Transverse colon (tissue), 4 donors: ENCODE measurements around the gene CYRIA. TPM values are rescaled to one million over a fixed set of nuclear protein-coding genes. Genes with fewer than 3 reads are reported as not detected.

Experiments used
- DNase-seq: peaks from one replicate; pipeline ENCODE4 v3.0.0-alpha.2; 2019
- H3K27ac ChIP-seq, 4 donors: fragments of 200-600 bp; sonication (generic); 2 replicates each; pipeline ENCODE4 v1.5.1; 2016 to 2018; ENCODE audit warnings: inconsistent platforms in 4 of 4
- H3K27me3 ChIP-seq: fragments of 200-600 bp; sonication (generic); 2 replicates; pipeline ENCODE4 v1.5.1; 2017; ENCODE audit warnings: inconsistent platforms
- H3K36me3 ChIP-seq, 4 donors: fragments of 200-600 bp; sonication (generic); 2 replicates each; pipeline ENCODE4 v1.5.1; 2017 to 2019; ENCODE audit warnings: inconsistent platforms in 4 of 4
- H3K4me1 ChIP-seq, 4 donors: fragments of 200-600 bp; sonication (generic); 2 replicates each; pipeline ENCODE4 v1.5.1; 2017 to 2020; ENCODE audit warnings: inconsistent platforms in 4 of 4
- H3K4me3 ChIP-seq, 4 donors: fragments of 200-600 bp; sonication (generic); 1 replicate in 1 of 4; 2 replicates in 3 of 4; pipeline versions ENCODE4 v1.5.1 to v1.6.1; 2017 to 2019; ENCODE audit warnings: inconsistent platforms in 4 of 4
- H3K9me3 ChIP-seq, 2 donors: fragments of 200-600 bp; sonication (generic); 2 replicates each; pipeline ENCODE4 v1.5.1; 2017 to 2019; ENCODE audit warnings: inconsistent platforms in 2 of 2
- CTCF ChIP-seq, 5 experiments: fragments of 200-600 bp in 3 of 5; fragments of 450-650 bp in 2 of 5; sonication (generic) in 3 of 5; IDR thresholded peaks; 1 replicate in 2 of 5; 2 replicates in 3 of 5; pipeline ENCODE4 v1.5.1; 2016 to 2017; ENCODE audit warnings: antibody characterized with exemption in 5 of 5, inconsistent platforms in 3 of 5, mild to moderate bottlenecking in 2 of 5, moderate library complexity in 1 of 5
- EP300 ChIP-seq: sonication (generic); formaldehyde crosslinking; IDR thresholded peaks from one replicate; pipeline ENCODE4 v1.6.1; 2017; ENCODE audit warnings: antibody characterized with exemption, low read depth
- POLR2A ChIP-seq: fragments of 450-650 bp; IDR thresholded peaks from one replicate; pipeline ENCODE4 v1.6.1; 2016; ENCODE audit warnings: antibody characterized with exemption, mild to moderate bottlenecking, moderate library complexity
- POLR2AphosphoS5 ChIP-seq, 3 donors: sonication (generic); formaldehyde crosslinking; IDR thresholded peaks; one replicate each; pipeline ENCODE4 v1.6.1; 2016; ENCODE audit warnings: antibody characterized with exemption in 3 of 3
- WGBS, 2 donors: methylation state at CpG; one replicate each; pipeline ENCODE4 v1.1.5; 2018; ENCODE audit warnings: low coverage in 1 of 2; 5-methylcytosine and 5-hydroxymethylcytosine counted together
- in situ Hi-C, 4 donors: fragments of 200-750 bp; cut with MboI; loops; one replicate each; pipeline versions ENCODE4 v1.15.0 to v1.15.1; 2017; ENCODE audit warnings: low sequenced_read_pairs in 3 of 4, low pct_ligation_motif_present in 1 of 4, low pct_unique_long_range_greater_than_20kb in 1 of 4
- intact Hi-C: fragments of 100-400 bp; cut with DNase I; formaldehyde crosslinking; loops from one replicate; pipeline ENCODE4 v1.15.1; 2023; ENCODE audit warnings: low total_unique reads
- total RNA-seq, 4 donors: library from RNA; depleted of rRNA; stranded (reverse); fragments of >200 nt; gene quantifications; one replicate each; pipeline ENCODE4 v1.1.0, GENCODE V29; 2016

The CYRIA gene
- total RNA-seq, 4 donors from 2014 or later, result 0.20 to 8.4 (median 2.6) TPM

- no peak for DNase-seq
- TF ChIP-seq CTCF (IDR thresholded peaks at IDR 0.05), result no peak
- Histone ChIP-seq H3K27ac (peak overlapping the region; percentile 58 to 70 (median 64)), H3K4me1 (peaks cover 0 to 41% (median 10%) of the 10 kb centered on the region in 4 donors), H3K9me3 (no peaks in the 10 kb centered on the region), H3K36me3 (no peaks in the 10 kb centered on the region), H3K27me3 (no peaks in the 10 kb centered on the region), H3K4me3 (no peak overlapping the region)
- intact Hi-C loops (loop anchor here (5.0 kb wide), 1 partner anchor 122 kb away; no protein-coding TSS in a partner anchor), in situ Hi-C loops (loop anchor here in 1 of 4 donors (10.0 kb wide), 1 partner anchor 129 kb away; no protein-coding TSS in a partner anchor)
- WGBS, 2 donors, result 80 to 88% methylated on average over 2 of the region's 2 CpGs
Observed at GRCh38 chr2:16625759-16626158, 39.9 kb downstream of the CYRIA start.

- no peak overlapping the region for H3K4me3 ChIP-seq
- in situ Hi-C loops, result loop anchor here in 1 of 4 donors (10.0 kb wide), 1 partner anchor 130 kb away; no protein-coding TSS in a partner anchor
- TF ChIP-seq POLR2A, result no peak
- no peak for TF ChIP-seq CTCF (IDR thresholded peaks at IDR 0.05)
- no peak for TF ChIP-seq POLR2AphosphoS5 (IDR thresholded peaks at IDR 0.05)
- no peak for TF ChIP-seq EP300
- no peaks in the 10 kb centered on the region for H3K36me3 ChIP-seq
- WGBS, 2 donors, result 50 to 59% methylated on average over 3 to 5 of the region's 5 CpGs
- peaks cover 0 to 41% (median 10%) of the 10 kb centered on the region in 4 donors for H3K4me1 ChIP-seq
- DNase-seq, result peak; percentile 26
- peak overlapping the region; percentile 58 to 70 (median 64) for H3K27ac ChIP-seq
- no peaks in the 10 kb centered on the region for H3K9me3 ChIP-seq
- intact Hi-C loops, result loop anchor here (5.0 kb wide), 1 partner anchor 122 kb away; no protein-coding TSS in a partner anchor
- H3K27me3 ChIP-seq, result no peaks in the 10 kb centered on the region
Observed at GRCh38 chr2:16625201-16625729, 40.4 kb downstream of the CYRIA start.

GRCh38 chr2:16624436-16624780 lies 41.2 kb downstream of the CYRIA start:
- no peaks in the 10 kb centered on the region for H3K9me3 ChIP-seq
- intact Hi-C loops, result no loop called here
- H3K27ac ChIP-seq, result peak overlapping the region in 1 of 4 donors; percentile 58
- H3K4me3 ChIP-seq, result no peak overlapping the region
- in situ Hi-C loops, result loop anchor here in 3 of 4 donors (10.0 to 25.0 kb wide), 2 partner anchors 130 to 987 kb away; no protein-coding TSS in a partner anchor
- peaks cover 0 to 41% (median 10%) of the 10 kb centered on the region in 4 donors for H3K4me1 ChIP-seq
- no peak for DNase-seq
- WGBS, 2 donors, result 64 to 65% methylated on average over 1 of the region's 1 CpG
- H3K27me3 ChIP-seq, result no peaks in the 10 kb centered on the region
- no peak for TF ChIP-seq EP300
- TF ChIP-seq POLR2AphosphoS5 (IDR thresholded peaks at IDR 0.05), result no peak
- TF ChIP-seq CTCF (IDR thresholded peaks at IDR 0.05), result no peak
- no peak for TF ChIP-seq POLR2A
- H3K36me3 ChIP-seq, result no peaks in the 10 kb centered on the region

GRCh38 chr2:16623564-16624435 lies 41.8 kb downstream of the CYRIA start:
- intact Hi-C loops, result no loop called here
- no peak for DNase-seq
- no peak overlapping the region for H3K4me3 ChIP-seq
- peak overlapping the region in 2 of 4 donors; percentile 16 to 58 for H3K27ac ChIP-seq
- no peaks in the 10 kb centered on the region for H3K36me3 ChIP-seq
- no peaks in the 10 kb centered on the region for H3K9me3 ChIP-seq
- in situ Hi-C loops, result loop anchor here in 3 of 4 donors (10.0 to 25.0 kb wide), 2 partner anchors 131 to 986 kb away; no protein-coding TSS in a partner anchor
- H3K27me3 ChIP-seq, result no peaks in the 10 kb centered on the region
- peaks cover 0 to 41% (median 10%) of the 10 kb centered on the region in 4 donors for H3K4me1 ChIP-seq
- WGBS, 2 donors, result 69 to 81% methylated on average over 4 to 5 of the region's 5 CpGs
- no peak for TF ChIP-seq CTCF (IDR thresholded peaks at IDR 0.05)
- TF ChIP-seq POLR2A, result no peak
- no peak for TF ChIP-seq EP300
- TF ChIP-seq POLR2AphosphoS5 (IDR thresholded peaks at IDR 0.05), result no peak
